Measurements from ENCODE around the gene PTPN14. TPM values are rescaled to one million over a fixed set of nuclear protein-coding genes. Genes with fewer than 3 reads are reported as not detected.

The PTPN14 gene
- total RNA-seq, 1 donor from 2014 or later: 136 TPM

DNA sequence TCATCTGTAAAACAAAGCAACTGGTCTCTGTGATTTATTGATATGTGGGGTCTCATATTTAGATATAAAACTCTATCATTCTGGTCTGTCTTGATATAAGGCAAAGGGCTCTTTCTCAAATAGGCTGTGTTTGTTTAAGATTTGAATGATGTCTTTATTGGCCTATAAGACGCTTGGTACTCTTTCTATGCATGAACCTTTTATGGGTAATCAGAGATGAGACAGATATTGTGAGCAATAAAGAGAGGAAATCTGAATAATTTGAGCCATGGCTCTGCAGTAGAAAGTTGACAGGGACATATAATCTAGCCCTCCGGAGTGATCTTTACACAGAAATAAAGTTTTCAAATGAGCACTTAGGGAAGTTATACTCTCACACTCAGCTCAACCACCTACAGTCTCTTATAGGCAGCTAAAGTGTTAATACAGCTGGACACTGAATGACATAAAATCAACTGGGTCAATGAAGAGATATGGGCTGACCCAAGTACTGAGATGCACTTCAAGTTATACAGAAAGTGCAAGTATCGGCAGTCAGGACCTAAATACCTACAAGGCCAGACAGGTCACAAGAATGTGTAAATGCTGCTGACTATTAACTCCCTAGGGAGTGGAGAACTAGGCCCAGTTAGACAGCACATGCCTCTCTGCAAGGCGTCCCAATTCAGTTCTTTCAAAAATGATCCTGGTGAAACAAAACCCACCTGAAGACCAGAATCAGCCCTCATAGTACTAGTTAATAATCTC lies 111.0 kb downstream of the PTPN14 start:
- Mint-ChIP-seq H3K27ac (ENCODE audit: unreplicated experiment) (peak overlapping the region; percentile 96), H3K4me3 (ENCODE audit: unreplicated experiment) (no peak overlapping the region), H3K4me1 (ENCODE audit: low read depth) (peaks cover 77% of the 10 kb centered on the region), H3K9me3 (ENCODE audit: low read depth) (no peaks in the 10 kb centered on the region), H3K27me3 (ENCODE audit: low read depth) (no peaks in the 10 kb centered on the region), H3K36me3 (ENCODE audit: low read depth) (peaks cover 3% of the 10 kb centered on the region)
- no peak for DNase-seq (ENCODE audit: low spot score)
- TF ChIP-seq, protein P1, sequence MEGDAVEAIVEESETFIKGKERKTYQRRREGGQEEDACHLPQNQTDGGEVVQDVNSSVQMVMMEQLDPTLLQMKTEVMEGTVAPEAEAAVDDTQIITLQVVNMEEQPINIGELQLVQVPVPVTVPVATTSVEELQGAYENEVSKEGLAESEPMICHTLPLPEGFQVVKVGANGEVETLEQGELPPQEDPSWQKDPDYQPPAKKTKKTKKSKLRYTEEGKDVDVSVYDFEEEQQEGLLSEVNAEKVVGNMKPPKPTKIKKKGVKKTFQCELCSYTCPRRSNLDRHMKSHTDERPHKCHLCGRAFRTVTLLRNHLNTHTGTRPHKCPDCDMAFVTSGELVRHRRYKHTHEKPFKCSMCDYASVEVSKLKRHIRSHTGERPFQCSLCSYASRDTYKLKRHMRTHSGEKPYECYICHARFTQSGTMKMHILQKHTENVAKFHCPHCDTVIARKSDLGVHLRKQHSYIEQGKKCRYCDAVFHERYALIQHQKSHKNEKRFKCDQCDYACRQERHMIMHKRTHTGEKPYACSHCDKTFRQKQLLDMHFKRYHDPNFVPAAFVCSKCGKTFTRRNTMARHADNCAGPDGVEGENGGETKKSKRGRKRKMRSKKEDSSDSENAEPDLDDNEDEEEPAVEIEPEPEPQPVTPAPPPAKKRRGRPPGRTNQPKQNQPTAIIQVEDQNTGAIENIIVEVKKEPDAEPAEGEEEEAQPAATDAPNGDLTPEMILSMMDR (IDR thresholded peaks at IDR 0.05): no peak

DNA sequence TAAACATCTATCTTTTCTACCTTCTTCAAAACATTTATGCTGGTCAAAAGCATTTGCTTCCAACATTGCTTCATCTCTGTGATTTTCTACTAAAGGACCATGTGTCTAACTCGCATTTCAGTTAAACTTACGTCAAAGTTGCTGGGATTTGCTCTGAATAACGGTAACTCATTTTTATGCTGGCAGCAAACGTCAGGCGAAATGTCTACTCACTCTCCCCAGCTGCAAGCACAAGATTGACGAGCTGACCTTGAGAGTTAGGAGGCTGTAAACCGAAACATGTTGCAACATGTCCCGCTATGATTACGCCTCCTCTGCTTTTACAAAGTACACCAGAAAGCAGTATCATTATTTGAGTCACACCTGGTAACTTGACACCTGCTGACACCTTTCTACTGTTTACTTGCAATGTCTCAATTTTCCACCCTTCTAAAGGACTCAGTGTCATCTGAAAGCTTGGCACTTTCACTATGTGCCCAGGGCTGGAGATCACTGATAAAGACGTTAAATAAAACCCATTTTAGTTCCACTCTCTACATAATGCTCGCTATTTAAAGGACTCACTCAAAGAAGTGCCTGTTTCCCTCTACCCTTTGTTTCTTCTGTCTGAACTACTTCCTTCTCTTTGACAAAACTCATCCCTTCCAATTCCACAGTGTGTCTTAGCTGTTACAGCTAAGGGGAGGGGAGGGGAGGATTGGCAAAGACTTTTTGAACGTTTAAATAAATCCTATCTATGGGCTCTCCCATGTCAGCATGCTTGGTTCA lies 111.9 kb downstream of the PTPN14 start:
- H3K4me1 Mint-ChIP-seq (ENCODE audit: low read depth): peaks cover 73% of the 10 kb centered on the region
- no peak for DNase-seq (ENCODE audit: low spot score)
- H3K4me3 Mint-ChIP-seq (ENCODE audit: unreplicated experiment): no peak overlapping the region
- no peaks in the 10 kb centered on the region for H3K27me3 Mint-ChIP-seq (ENCODE audit: low read depth)
- peaks cover 3% of the 10 kb centered on the region for H3K36me3 Mint-ChIP-seq (ENCODE audit: low read depth)
- H3K9me3 Mint-ChIP-seq (ENCODE audit: low read depth): no peaks in the 10 kb centered on the region
- H3K27ac Mint-ChIP-seq (ENCODE audit: unreplicated experiment): peak overlapping the region; percentile 96
- TF ChIP-seq, protein P1 (IDR thresholded peaks at IDR 0.05): no peak

DNA sequence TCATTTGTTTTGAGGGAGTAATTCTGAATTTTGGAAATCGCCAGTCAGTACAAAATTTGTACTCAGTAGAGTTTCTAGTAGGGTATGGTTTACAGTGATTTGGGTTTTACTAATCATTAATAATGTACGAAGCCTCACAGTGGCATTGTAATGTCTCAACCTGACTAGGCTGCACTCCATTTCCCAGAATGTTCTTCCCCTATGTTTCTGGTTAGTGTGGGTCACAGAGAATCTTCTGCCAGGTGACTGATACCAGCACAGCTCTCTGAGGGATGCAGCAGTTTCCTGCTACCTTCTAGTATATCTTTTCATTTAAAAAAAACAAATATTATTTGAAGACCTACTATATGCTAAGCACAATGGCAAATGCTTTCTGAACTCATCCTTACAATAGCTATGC lies 112.9 kb downstream of the PTPN14 start:
- no peak overlapping the region for H3K4me3 Mint-ChIP-seq (ENCODE audit: unreplicated experiment)
- TF ChIP-seq, protein P1 (IDR thresholded peaks at IDR 0.05): no peak
- H3K27me3 Mint-ChIP-seq (ENCODE audit: low read depth): no peaks in the 10 kb centered on the region
- no peak for DNase-seq (ENCODE audit: low spot score)
- peaks cover 3% of the 10 kb centered on the region for H3K36me3 Mint-ChIP-seq (ENCODE audit: low read depth)
- H3K4me1 Mint-ChIP-seq (ENCODE audit: low read depth): peaks cover 69% of the 10 kb centered on the region
- H3K9me3 Mint-ChIP-seq (ENCODE audit: low read depth): no peaks in the 10 kb centered on the region
- peak overlapping the region; percentile 96 for H3K27ac Mint-ChIP-seq (ENCODE audit: unreplicated experiment)

DNA sequence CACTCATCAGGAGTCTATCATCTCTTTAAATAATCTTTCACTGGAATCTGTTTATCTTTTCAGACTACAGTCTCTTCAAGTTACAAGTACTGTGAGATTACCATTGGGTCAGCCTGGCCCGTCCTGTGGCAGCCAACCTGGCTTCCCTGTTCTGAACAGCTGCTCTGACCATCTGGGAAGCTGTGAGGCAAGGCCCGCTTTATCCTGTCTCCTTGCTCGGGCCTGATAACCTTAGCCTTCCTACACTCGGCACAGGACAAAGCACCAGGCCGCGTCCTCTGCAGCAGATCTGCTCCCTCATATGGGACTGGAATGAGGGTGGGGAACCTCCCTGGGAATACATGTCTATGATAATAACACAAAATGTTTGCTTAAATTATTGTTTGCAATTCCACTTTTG lies 113.3 kb downstream of the PTPN14 start:
- Mint-ChIP-seq H3K27me3 (ENCODE audit: low read depth) (no peaks in the 10 kb centered on the region), H3K4me3 (ENCODE audit: unreplicated experiment) (no peak overlapping the region), H3K36me3 (ENCODE audit: low read depth) (peaks cover 3% of the 10 kb centered on the region), H3K4me1 (ENCODE audit: low read depth) (peaks cover 68% of the 10 kb centered on the region), H3K9me3 (ENCODE audit: low read depth) (no peaks in the 10 kb centered on the region), H3K27ac (ENCODE audit: unreplicated experiment) (peak overlapping the region; percentile 4)
- TF ChIP-seq, protein P1 (IDR thresholded peaks at IDR 0.05): no peak
- no peak for DNase-seq (ENCODE audit: low spot score)

DNA sequence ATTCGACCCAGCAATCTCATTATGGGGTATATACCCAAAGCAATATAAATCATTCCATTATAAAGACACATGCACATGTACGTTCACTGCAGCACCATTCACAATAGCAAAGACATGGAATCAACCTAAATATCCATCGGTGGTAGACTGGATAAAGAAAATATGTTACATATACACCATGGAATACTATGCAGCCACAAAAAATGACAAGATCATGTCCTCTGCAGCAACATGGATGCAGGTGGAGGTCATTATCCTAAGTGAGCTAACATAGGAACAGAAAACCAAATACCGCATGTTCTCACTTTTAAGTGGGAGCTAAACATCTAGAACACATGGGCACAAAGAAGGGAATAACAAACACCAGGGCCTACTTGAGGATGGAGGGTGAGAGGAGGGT lies 115.5 kb downstream of the PTPN14 start:
- Mint-ChIP-seq H3K36me3 (ENCODE audit: low read depth) (peaks cover 5% of the 10 kb centered on the region), H3K27me3 (ENCODE audit: low read depth) (no peaks in the 10 kb centered on the region), H3K4me1 (ENCODE audit: low read depth) (peaks cover 52% of the 10 kb centered on the region), H3K27ac (ENCODE audit: unreplicated experiment) (peak overlapping the region; percentile 45), H3K4me3 (ENCODE audit: unreplicated experiment) (no peak overlapping the region), H3K9me3 (ENCODE audit: low read depth) (no peaks in the 10 kb centered on the region)
- TF ChIP-seq, protein P1 (IDR thresholded peaks at IDR 0.05): no peak
- DNase-seq (ENCODE audit: low spot score): no peak
